GM18519 (cell line): ENCODE measurements around the gene STK26.
"Not testable (repeated sequence)": the region's sequence is repeated elsewhere in the genome, so short reads cannot be mapped to it uniquely, and the experiment has no call there.

Experiments used
- ATAC-seq: cut with Tn5 transposase; IDR thresholded peaks from one replicate; pipeline ENCODE4 v1.9.1; 2021; ENCODE audit warnings: mild to moderate bottlenecking, moderate library complexity; ENCODE audit not compliant: unreplicated experiment, low FRiP score

STK26 gene

DNA sequence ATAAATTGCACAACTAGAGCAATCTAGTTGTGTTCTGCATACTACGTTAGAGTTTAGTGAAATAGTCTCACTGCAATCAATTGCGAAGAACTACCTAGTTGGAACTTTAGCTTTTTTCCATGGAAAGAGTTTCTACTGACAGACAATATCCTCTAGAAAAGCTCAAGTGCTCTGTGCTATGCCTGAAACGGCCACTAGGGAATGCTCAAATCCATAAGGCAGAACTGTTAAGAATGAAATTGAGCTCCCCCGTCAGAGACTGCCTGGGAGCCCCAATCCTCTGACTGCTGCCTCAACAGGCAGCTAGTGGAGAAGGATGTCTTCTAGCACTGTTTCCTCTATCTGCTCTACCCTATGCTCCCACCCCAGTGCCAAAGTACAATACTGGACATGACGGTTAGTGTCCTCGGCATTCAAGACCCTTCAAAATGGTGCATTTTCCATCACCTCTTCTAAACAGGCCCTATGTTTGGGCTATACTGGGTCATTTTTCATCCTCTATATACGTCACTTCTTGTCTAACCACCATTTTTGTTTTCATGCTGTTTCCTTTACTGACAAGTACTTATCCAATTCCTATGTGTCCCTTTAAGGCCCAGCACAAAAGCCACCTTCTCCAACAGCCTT is 69.5 kb downstream of the STK26 start:
- peak; percentile 78 for ATAC-seq

DNA sequence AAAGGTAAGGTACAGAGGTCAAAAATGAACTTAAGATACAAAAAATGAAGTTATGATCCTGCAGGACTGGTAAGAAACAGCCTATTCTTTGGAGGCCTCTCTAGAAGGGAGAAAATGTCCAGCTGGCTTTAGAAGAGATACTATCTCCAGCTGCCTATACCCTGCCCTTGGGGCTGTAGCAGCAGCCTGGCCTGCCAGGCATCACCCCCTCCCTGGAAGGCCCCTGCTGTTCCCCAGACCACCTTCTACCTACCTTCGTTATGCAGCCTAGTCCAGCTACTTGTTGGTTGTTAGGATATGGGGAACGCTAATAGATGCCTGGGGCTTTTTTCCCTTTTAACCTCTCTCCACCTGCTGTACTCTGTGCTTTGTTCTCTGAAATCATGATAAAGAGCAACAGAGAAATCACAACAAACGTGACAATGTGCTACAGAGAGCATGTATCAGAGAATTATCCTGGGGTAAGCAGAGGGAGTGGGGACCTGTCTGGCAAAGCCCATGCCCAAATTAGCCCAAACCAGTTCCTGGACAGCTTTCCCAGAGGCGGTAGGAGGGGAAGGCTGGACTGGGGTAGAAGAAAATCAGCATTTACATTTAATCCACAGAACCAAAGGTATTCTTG is 70.2 kb downstream of the STK26 start:
- ATAC-seq, result no peak

DNA sequence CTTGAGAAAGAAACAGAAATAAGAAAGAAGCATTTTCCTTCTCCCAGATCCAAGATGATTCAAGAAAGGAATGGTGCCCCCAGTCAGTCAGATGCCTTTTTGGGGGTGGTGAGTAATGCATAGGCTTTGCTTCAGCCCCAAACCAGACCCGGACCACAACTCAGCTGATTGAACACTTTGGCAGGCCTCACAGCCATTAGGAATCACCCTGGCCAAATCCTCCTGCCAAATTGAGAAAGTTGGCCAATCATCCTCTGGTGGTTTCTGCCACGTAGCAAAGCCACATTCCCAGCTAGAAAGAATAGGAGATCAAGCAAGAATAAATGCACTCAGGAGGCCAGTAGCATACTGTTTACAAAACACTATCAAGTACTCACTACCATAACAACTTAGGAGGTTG is 71.1 kb downstream of the STK26 start:
- ATAC-seq, result no peak

DNA sequence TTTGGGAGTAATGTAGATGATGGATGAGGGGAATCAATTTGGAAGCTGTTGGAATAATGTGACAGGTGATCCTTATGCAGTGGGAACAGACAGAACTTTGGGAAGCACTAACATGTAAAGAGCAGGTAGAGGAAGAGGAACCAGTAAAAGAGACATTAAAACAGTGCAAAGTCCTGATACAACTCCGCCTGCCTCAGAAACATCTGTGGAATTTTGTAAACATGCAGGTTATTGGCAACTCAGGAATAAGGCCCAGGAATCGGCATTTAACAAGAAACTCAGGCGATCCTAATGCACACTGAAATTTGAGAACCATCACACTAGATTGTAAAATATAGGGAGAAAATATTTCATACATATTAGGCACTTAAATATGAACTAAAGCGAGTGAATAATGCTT is 75.6 kb downstream of the STK26 start:
- not testable (repeated sequence) for ATAC-seq

DNA sequence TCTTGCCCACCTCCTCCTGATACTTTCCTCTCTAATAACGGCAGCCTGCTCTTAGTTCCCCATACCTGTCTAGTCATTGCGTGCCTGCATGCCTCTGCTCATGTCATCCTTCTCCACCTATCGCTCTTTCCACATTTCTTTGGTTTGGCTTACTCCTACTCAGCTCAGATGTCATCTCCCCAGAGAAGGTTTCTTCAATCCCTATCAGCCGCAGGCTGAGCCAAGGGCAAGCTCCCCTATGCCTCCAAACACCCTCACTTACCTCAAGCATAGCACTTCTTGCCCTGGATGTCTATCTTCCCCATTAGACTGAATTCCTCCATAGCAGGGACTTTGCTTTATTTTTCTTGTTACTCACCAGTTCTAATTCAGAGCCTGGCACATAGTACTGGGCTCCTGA is 78.1 kb downstream of the STK26 start:
- ATAC-seq, result no peak

DNA sequence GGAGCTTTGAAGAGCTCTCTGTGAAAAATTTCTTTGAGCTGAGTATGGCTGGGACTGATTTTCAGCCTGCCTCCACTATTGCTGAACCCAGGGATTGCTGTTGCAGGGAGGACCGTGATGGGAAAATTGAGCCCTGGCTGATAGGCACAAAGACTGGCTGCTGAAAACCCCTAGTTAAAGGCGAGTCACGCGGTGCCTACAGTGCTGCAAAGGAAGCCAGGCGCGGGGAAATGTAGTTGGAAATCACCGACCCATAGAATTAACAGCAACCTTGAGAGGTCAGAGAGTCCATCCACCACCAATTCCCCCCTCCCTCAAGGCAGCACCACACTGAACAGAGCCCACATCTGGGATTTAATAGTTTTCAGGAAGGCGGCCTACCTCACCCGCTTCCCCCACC is 78.7 kb downstream of the STK26 start:
- no peak for ATAC-seq

DNA sequence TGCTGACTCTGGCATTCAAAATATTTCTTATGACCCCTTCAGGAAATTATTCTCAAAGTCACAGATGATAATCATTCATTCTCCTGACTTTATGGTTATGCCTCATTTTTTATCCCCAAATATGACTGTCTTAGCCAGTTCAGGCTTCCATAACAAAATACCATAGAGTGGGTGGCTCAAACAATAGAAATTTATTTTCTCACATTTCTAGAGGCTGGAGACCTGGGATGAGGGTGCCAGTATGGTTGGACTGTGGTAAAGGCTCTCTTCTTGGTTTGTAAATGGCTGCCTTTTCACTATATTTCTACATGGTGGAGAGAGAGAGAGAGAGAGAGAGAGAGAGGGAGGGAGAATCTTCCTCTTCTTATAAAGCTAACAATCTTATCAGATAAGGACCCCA is 84.2 kb downstream of the STK26 start:
- ATAC-seq, result no peak

DNA sequence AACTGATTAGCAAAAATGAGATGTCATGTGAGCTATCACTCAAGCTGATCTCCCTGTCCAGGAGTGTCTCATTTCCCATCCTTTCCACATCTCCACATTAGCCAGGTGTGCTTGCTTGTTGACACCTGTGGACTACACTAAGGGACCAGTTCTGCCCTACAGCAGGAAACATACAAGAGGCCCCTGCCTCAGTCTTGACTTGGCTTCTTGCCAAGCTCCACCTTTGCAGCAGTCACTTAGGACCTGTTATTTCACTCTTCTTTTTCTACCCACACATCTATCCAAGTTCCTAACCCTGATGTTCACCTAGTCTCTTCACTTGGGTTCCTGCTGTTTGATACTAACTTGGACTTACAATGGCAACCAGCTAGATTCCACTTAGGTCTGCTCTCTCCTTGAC is 91.5 kb downstream of the STK26 start:
- no peak for ATAC-seq

DNA sequence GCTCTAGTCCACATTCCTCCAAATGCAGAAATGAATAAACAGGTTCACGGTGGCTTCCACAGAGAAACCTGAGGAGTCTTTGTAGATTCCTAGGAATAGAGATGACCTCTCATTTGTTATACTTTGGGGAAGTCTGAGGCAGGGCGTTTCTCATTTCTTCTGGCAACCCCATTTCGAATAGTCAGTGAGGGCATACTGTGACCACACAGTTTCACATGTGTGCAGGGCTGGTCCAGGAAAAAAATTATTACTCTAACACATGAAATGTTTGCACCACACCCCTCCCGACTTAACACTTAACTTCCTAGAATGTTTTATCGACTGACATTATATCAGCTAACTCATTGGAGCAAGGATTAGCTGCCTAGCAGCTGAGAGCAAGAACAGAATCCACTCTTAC is 92.7 kb downstream of the STK26 start:
- no peak for ATAC-seq

DNA sequence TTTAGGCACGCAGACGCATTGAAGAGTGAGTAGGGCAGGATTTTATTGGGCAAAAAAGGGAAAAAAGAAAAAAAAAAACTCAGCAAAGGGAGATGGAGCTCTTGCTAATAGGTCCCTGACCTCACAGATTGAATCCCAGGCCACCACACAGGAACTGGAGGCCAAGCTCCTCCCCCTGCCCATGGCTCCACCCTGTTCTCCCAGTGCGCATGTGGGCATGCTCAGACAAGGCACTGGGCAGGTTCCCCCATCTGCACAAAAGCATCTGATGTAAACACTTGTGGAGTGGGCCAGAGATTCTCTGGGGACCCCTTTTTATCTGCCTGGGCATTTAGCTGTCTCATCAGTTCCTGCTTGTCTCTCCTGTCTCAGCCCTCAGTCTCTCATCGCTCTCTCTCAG is 95.3 kb downstream of the STK26 start:
- no peak for ATAC-seq

DNA sequence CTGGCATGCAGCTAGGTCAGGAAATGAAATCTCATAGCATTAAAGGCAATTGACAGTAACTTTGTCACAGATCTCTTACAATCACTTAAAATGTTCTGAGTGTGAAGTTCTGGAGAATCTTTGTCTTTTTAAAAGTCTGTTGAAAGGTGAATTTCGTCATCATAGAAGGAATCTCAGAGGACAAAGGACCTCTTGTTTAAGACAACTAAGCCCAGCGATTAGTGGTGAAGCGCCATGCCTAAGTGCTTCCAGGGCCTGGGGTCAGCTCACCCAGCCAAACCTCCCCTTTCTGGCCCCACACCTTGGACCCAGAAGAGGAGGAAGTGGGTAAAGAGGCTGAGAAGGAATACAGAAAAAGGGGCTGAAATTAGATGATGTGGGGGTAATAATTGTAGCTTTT is 96.2 kb downstream of the STK26 start:
- ATAC-seq, result no peak

DNA sequence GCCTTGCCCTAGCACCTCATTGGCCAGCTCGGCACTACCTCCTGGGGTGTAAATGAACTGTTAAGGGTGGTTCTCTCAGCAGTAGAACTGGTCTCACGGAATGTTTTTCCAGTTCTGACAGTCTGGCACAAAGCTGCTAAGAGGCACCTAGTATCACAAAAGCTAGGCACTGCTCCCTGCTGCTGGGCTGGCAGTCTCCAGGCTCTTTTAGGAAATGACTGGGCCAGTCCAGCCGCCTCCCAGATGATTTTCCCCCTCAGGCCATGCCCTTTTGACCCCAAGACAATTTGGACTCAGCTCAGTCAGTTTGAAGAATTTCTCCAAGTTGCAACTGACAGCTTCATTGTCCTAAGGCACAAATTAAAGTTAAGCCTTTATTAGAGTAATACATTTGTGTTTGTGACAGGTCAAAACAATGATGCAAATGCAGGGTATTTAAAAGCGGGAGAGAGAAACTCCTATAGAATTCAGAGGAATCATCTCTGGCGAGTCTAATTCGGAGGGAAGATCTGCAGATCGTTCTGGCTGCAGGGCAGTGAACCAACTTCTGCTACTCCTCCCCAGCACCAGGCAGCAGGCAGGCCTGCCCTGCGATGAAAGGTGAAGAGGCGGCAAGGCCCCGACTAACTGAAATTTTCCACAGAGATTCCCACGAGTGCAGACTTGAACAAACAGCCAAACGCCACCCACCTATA is 96.9 kb downstream of the STK26 start:
- ATAC-seq, result no peak

DNA sequence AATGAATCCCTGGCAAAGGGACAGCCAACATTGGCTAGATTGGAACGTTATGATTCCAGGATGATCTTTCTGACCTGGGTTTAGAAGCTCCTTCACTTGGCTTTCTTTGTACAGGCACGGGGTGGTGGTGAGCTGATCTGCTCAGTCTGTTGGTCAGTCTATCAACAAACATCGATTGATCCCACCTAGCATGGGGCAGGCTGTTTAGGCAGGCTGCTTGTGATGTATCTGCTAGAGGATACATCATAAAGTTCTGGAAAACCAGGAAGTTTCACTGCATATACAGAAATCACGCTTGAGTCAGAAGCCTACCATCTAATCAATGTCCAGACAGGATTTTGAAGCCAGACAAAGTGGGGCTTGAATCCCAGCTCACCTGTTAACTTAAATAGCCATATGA is 97.8 kb downstream of the STK26 start:
- ATAC-seq, result no peak
